ENCODE results near the gene RPL4.

DNA sequence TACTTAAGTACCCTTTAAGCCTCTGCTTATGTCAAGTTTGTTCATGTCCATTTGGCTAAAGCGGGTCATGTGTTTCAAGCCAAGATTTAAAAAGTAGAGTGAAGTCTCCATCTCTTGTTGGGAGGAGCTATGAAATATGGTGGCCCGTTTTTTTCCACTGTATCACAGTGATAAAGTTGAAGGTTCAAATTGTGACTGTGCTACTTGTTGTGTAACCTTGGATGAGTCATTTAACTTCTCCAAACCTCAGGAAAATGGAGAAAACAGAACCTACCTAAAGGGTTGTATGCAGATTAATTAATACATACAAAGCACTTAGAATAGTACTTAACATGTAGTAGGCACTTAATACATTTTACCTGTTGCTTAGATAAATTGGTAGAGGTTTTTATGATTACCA is 50.5 kb downstream of the RPL4 start:
- TF ChIP-seq POLR2A (IDR thresholded peaks at IDR 0.05; ENCODE audit: low read length) (no peak), GATA1 (IDR thresholded peaks at IDR 0.05; ENCODE audit: low read depth, low read length) (no peak)

Data from erythroblast (primary cell).